Suprapubic skin (tissue), 4 donors: ENCODE measurements around the gene YY1. TPM values are rescaled to one million over a fixed set of nuclear protein-coding genes. Genes with fewer than 3 reads are reported as not detected.
A peak's percentile ranks its signal among the peaks of the same experiment; 100 is the strongest.
"Not testable (repeated sequence)": the region's sequence is repeated elsewhere in the genome, so short reads cannot be mapped to it uniquely, and the experiment has no call there.

ENCODE experiments used
- DNase-seq, 2 donors: peaks; one replicate each; pipeline ENCODE4 v3.0.0-alpha.2; 2019; ENCODE audit warnings: low spot score in 2 of 2
- H3K27ac ChIP-seq: fragments of 200-600 bp; sonication (generic); one replicate; pipeline ENCODE4 v1.5.1; 2019
- H3K27me3 ChIP-seq: fragments of 200-600 bp; sonication (generic); one replicate; pipeline ENCODE4 v1.5.1; 2019
- H3K36me3 ChIP-seq: fragments of 200-600 bp; sonication (generic); one replicate; pipeline ENCODE4 v1.5.1; 2019
- H3K4me1 ChIP-seq: fragments of 200-600 bp; sonication (generic); one replicate; pipeline ENCODE4 v1.5.1; 2019
- H3K4me3 ChIP-seq: fragments of 200-600 bp; sonication (generic); one replicate; pipeline ENCODE4 v1.5.1; 2019; ENCODE audit warnings: mild to moderate bottlenecking
- H3K9me3 ChIP-seq: fragments of 200-600 bp; sonication (generic); one replicate; pipeline ENCODE4 v1.5.1; 2019
- CTCF ChIP-seq, 2 donors: fragments of 200-600 bp in 1 of 2; fragments of 450-650 bp in 1 of 2; sonication (generic) in 1 of 2; IDR thresholded peaks; one replicate each; pipeline ENCODE4 v1.5.1; 2016 to 2019; ENCODE audit warnings: antibody characterized with exemption in 2 of 2, mild to moderate bottlenecking in 1 of 2, moderate library complexity in 1 of 2
- EP300 ChIP-seq: sonication (generic); formaldehyde crosslinking; IDR thresholded peaks from one replicate; pipeline ENCODE4 v1.6.1; 2017; ENCODE audit warnings: antibody characterized with exemption
- POLR2A ChIP-seq, 2 donors: fragments of 450-650 bp; IDR thresholded peaks; one replicate each; pipeline ENCODE4 v1.6.1; 2017; ENCODE audit warnings: antibody characterized with exemption in 2 of 2, mild to moderate bottlenecking in 2 of 2, moderate library complexity in 2 of 2
- POLR2AphosphoS5 ChIP-seq, 3 donors: sonication (generic); formaldehyde crosslinking; IDR thresholded peaks; one replicate each; pipeline ENCODE4 v1.6.1; 2017; ENCODE audit warnings: antibody characterized with exemption in 3 of 3
- WGBS: methylation state at CpG from one replicate; pipeline ENCODE4 v1.1.5; 2018; 5-methylcytosine and 5-hydroxymethylcytosine counted together
- total RNA-seq, 4 donors: library from RNA; depleted of rRNA; stranded (reverse); fragments of >200 nt; gene quantifications; one replicate each; pipeline ENCODE4 v1.1.0, GENCODE V29; 2016

Gene YY1
- total RNA-seq, 4 donors from 2014 or later, result 42.1 to 56.3 (median 48.9) TPM

- Histone ChIP-seq H3K27me3 (no peaks in the 10 kb centered on the region), H3K27ac (peak overlapping the region; percentile 29), H3K4me3 (no peak overlapping the region), H3K4me1 (peaks cover 53% of the 10 kb centered on the region), H3K36me3 (no peaks in the 10 kb centered on the region), H3K9me3 (no peaks in the 10 kb centered on the region)
- WGBS, result 69% methylated on average over 6 of the region's 8 CpGs
- TF ChIP-seq POLR2AphosphoS5 (IDR thresholded peaks at IDR 0.05), result no peak
- TF ChIP-seq CTCF (IDR thresholded peaks at IDR 0.05), result no peak
- no peak for TF ChIP-seq EP300
- no peak for TF ChIP-seq POLR2A (IDR thresholded peaks at IDR 0.05)
- no peak for DNase-seq
Observed at GRCh38 chr14:100309028-100309737, 70.2 kb downstream of the YY1 start.

- DNase-seq, H3K27me3 ChIP-seq, H3K27ac ChIP-seq, H3K4me3 ChIP-seq, H3K9me3 ChIP-seq, H3K36me3 ChIP-seq: not testable (repeated sequence)
- H3K4me1 ChIP-seq, result peaks cover 45% of the 10 kb centered on the region
- WGBS, result 49% methylated on average over 18 of the region's 18 CpGs
Observed at GRCh38 chr14:100312110-100312876, 73.3 kb downstream of the YY1 start.

- Histone ChIP-seq H3K27ac (no peak overlapping the region), H3K4me1 (peaks cover 39% of the 10 kb centered on the region), H3K9me3 (no peaks in the 10 kb centered on the region), H3K36me3 (no peaks in the 10 kb centered on the region), H3K27me3 (no peaks in the 10 kb centered on the region), H3K4me3 (no peak overlapping the region)
- DNase-seq, result no peak
- no peak for TF ChIP-seq CTCF (IDR thresholded peaks at IDR 0.05)
- TF ChIP-seq EP300, result no peak
- TF ChIP-seq POLR2A (IDR thresholded peaks at IDR 0.05), result no peak
- no peak for TF ChIP-seq POLR2AphosphoS5 (IDR thresholded peaks at IDR 0.05)
- 51% methylated on average over 8 of the region's 10 CpGs for WGBS
Observed at GRCh38 chr14:100312877-100313400, 74.0 kb downstream of the YY1 start.

- Histone ChIP-seq H3K4me3 (no peak overlapping the region), H3K4me1 (peaks cover 37% of the 10 kb centered on the region), H3K36me3 (no peaks in the 10 kb centered on the region), H3K27ac (peak overlapping the region; percentile 69), H3K27me3 (no peaks in the 10 kb centered on the region), H3K9me3 (no peaks in the 10 kb centered on the region)
- TF ChIP-seq POLR2AphosphoS5 (IDR thresholded peaks at IDR 0.05) (peak in 1 of 3 donors; percentile 56), POLR2A (IDR thresholded peaks at IDR 0.05) (no peak)
- no peak for DNase-seq
- 71% methylated on average over 22 of the region's 26 CpGs for WGBS
Observed at GRCh38 chr14:100313464-100314230, 74.7 kb downstream of the YY1 start.

GRCh38 chr14:100314724-100315123 is 75.8 kb downstream of the YY1 start:
- Histone ChIP-seq H3K4me1 (peaks cover 32% of the 10 kb centered on the region), H3K27ac (peak overlapping the region; percentile 69), H3K27me3 (no peaks in the 10 kb centered on the region), H3K36me3 (no peaks in the 10 kb centered on the region), H3K9me3 (no peaks in the 10 kb centered on the region), H3K4me3 (no peak overlapping the region)
- 51% methylated on average over 6 of the region's 6 CpGs for WGBS
- DNase-seq, result no peak
- TF ChIP-seq POLR2AphosphoS5 (IDR thresholded peaks at IDR 0.05), result no peak
- no peak for TF ChIP-seq CTCF (IDR thresholded peaks at IDR 0.05)
- TF ChIP-seq POLR2A (IDR thresholded peaks at IDR 0.05), result no peak
- TF ChIP-seq EP300, result no peak

- Histone ChIP-seq H3K27ac (no peak overlapping the region), H3K9me3 (no peaks in the 10 kb centered on the region), H3K4me1 (peaks cover 36% of the 10 kb centered on the region), H3K27me3 (no peaks in the 10 kb centered on the region), H3K36me3 (no peaks in the 10 kb centered on the region), H3K4me3 (no peak overlapping the region)
- whole genome bisulfite sequencing, result 91% methylated on average over 4 of the region's 6 CpGs
- no peak for DNase-seq
- TF ChIP-seq POLR2A (IDR thresholded peaks at IDR 0.05) (no peak), CTCF (IDR thresholded peaks at IDR 0.05) (no peak), EP300 (no peak), POLR2AphosphoS5 (IDR thresholded peaks at IDR 0.05) (no peak)
Observed at GRCh38 chr14:100317389-100317788, 78.4 kb downstream of the YY1 start.
